Trophoblast cell (in vitro differentiated cells and primary cell): ENCODE measurements around the gene ANKLE1.
A peak's percentile ranks its signal among the peaks of the same experiment; 100 is the strongest.

Experiments
- DNase-seq, 2 donors: peaks; one replicate each; pipeline ENCODE4 v3.0.0-alpha.2; 2016
- H2AFZ ChIP-seq: 2 replicates; pipeline ENCODE4 v1.6.1; 2013; ENCODE audit warnings: low read length, moderate library complexity, mild to moderate bottlenecking; ENCODE audit not compliant: insufficient read depth, poor library complexity
- H2AK5ac ChIP-seq: 2 replicates; pipeline ENCODE4 v1.6.1; 2013; ENCODE audit warnings: mild to moderate bottlenecking, low read length
- H2BK120ac ChIP-seq: 2 replicates; pipeline ENCODE4 v1.6.1; 2013; ENCODE audit warnings: low read length, mild to moderate bottlenecking, moderate library complexity; ENCODE audit not compliant: insufficient read depth, poor library complexity
- H2BK12ac ChIP-seq: 2 replicates; pipeline ENCODE4 v1.6.1; 2013; ENCODE audit warnings: mild to moderate bottlenecking, low read length, moderate library complexity
- H2BK5ac ChIP-seq: 2 replicates; pipeline ENCODE4 v1.6.1; 2013; ENCODE audit warnings: low read length, low read depth, moderate library complexity, mild to moderate bottlenecking; ENCODE audit not compliant: poor library complexity
- H3K14ac ChIP-seq: 2 replicates; pipeline ENCODE4 v1.6.1; 2013; ENCODE audit warnings: mild to moderate bottlenecking, low read length
- H3K18ac ChIP-seq: 2 replicates; pipeline ENCODE4 v1.6.1; 2013; ENCODE audit warnings: mild to moderate bottlenecking, low read length
- H3K23ac ChIP-seq: 2 replicates; pipeline ENCODE4 v1.6.1; 2013; ENCODE audit warnings: low read length
- H3K27ac ChIP-seq: 2 replicates; pipeline ENCODE4 v1.5.1; 2013; ENCODE audit warnings: low read depth, mild to moderate bottlenecking, inconsistent platforms, low read length, moderate library complexity
- H3K27me3 ChIP-seq: 2 replicates; pipeline ENCODE4 v1.6.1; 2013; ENCODE audit warnings: inconsistent platforms, mild to moderate bottlenecking, low read length, moderate library complexity; ENCODE audit not compliant: insufficient read depth
- H3K36me3 ChIP-seq, 2 experiments: 1 replicate in 1 of 2; 2 replicates in 1 of 2; pipeline ENCODE4 v1.6.1; 2013; ENCODE audit warnings: low read length in 2 of 2, mild to moderate bottlenecking in 2 of 2, moderate library complexity in 1 of 2; ENCODE audit not compliant: insufficient read depth in 2 of 2, control insufficient read depth in 1 of 2
- H3K4ac ChIP-seq: 2 replicates; pipeline ENCODE4 v1.6.1; 2013; ENCODE audit warnings: low read depth, mild to moderate bottlenecking, low read length, moderate library complexity
- H3K4me1 ChIP-seq, 2 experiments: 1 replicate in 1 of 2; 2 replicates in 1 of 2; pipeline ENCODE4 v1.6.1; 2013; ENCODE audit warnings: low read length in 2 of 2, mild to moderate bottlenecking in 2 of 2, moderate library complexity in 1 of 2; ENCODE audit not compliant: insufficient read depth in 2 of 2, control insufficient read depth in 1 of 2
- H3K4me2 ChIP-seq: 2 replicates; pipeline ENCODE4 v1.6.1; 2013; ENCODE audit warnings: inconsistent platforms, mild to moderate bottlenecking, low read length, moderate library complexity
- H3K4me3 ChIP-seq: 2 replicates; pipeline ENCODE4 v1.5.1; 2013; ENCODE audit warnings: mild to moderate bottlenecking, low read depth, low read length, inconsistent platforms
- H3K79me1 ChIP-seq: one replicate; pipeline ENCODE4 v1.6.1; 2013; ENCODE audit warnings: low read length
- H3K79me2 ChIP-seq: 2 replicates; pipeline ENCODE4 v1.6.1; 2013; ENCODE audit warnings: low read length, mild to moderate bottlenecking; ENCODE audit not compliant: control insufficient read depth, insufficient read depth, poor library complexity
- H3K9ac ChIP-seq: 2 replicates; pipeline ENCODE4 v1.6.1; 2013; ENCODE audit warnings: mild to moderate bottlenecking, low read length
- H3K9me3 ChIP-seq: 2 replicates; pipeline ENCODE4 v1.6.1; 2013; ENCODE audit warnings: low read depth, mild to moderate bottlenecking, control low read depth, inconsistent platforms, low read length; ENCODE audit not compliant: insufficient read depth
- H4K12ac ChIP-seq: 2 replicates; pipeline ENCODE4 v1.6.1; 2013; ENCODE audit warnings: low read depth, mild to moderate bottlenecking, low read length, moderate library complexity
- H4K8ac ChIP-seq: 2 replicates; pipeline ENCODE4 v1.6.1; 2013; ENCODE audit warnings: low read depth, mild to moderate bottlenecking, low read length, moderate library complexity
- H4K91ac ChIP-seq: one replicate; pipeline ENCODE4 v1.6.1; 2013; ENCODE audit warnings: low read depth, mild to moderate bottlenecking, low read length, moderate library complexity
- WGBS: extraction: QIAGEN DNeasy Blood & Tissue Kit; methylation state at CpG from one replicate; pipeline ENCODE4 v1.1.7; 2013; ENCODE audit warnings: missing lambda C conversion rate; ENCODE audit not compliant: insufficient read length, insufficient coverage; ENCODE audit errors: extremely low coverage; 5-methylcytosine and 5-hydroxymethylcytosine counted together

ANKLE1 gene

GRCh38 chr19:17246681-17247425 lies 34.8 kb upstream of the ANKLE1 start:
- Histone ChIP-seq H3K27ac (peak overlapping the region; percentile 100), H4K91ac (peak overlapping the region; percentile 97), H3K27me3 (no peaks in the 10 kb centered on the region), H3K14ac (peak overlapping the region; percentile 96), H3K4me3 (no peak overlapping the region), H2BK5ac (peak overlapping the region; percentile 89), H4K8ac (peak overlapping the region; percentile 77), H3K4me1 (peaks cover 38 to 45% of the 10 kb centered on the region in 2 experiments), H3K9ac (no peak overlapping the region), H3K23ac (no peak overlapping the region), H3K4me2 (peak overlapping the region; percentile 89), H2AFZ (peak overlapping the region; percentile 4), H3K79me2 (peaks cover 49% of the 10 kb centered on the region), H3K4ac (peak overlapping the region; percentile 84), H3K18ac (peak overlapping the region; percentile 91), H2BK120ac (peak overlapping the region; percentile 85), H3K36me3 (no peaks in the 10 kb centered on the region), H3K79me1 (peaks cover 68% of the 10 kb centered on the region), H4K12ac (peak overlapping the region; percentile 75), H2AK5ac (peak overlapping the region; percentile 88), H2BK12ac (peak overlapping the region; percentile 94), H3K9me3 (peaks cover 5% of the 10 kb centered on the region)
- no CpG with 5 or more reads among the region's 21 CpGs for whole genome bisulfite sequencing
- DNase-seq = peak; percentile 48 to 66

- Histone ChIP-seq H3K79me1 (peaks cover 63% of the 10 kb centered on the region), H4K12ac (peak overlapping the region; percentile 20), H2AFZ (peak overlapping the region; percentile 8), H2BK12ac (peak overlapping the region; percentile 94), H3K23ac (no peak overlapping the region), H3K4me1 (peaks cover 29 to 34% of the 10 kb centered on the region in 2 experiments), H4K8ac (peak overlapping the region; percentile 77), H3K27ac (peak overlapping the region; percentile 100), H2BK5ac (peak overlapping the region; percentile 89), H3K36me3 (no peaks in the 10 kb centered on the region), H3K14ac (peak overlapping the region; percentile 96), H3K18ac (peak overlapping the region; percentile 79), H3K4me2 (peak overlapping the region; percentile 23), H3K79me2 (peaks cover 39% of the 10 kb centered on the region), H3K9ac (no peak overlapping the region), H2AK5ac (peak overlapping the region; percentile 70), H2BK120ac (peak overlapping the region; percentile 85), H3K9me3 (peaks cover 5% of the 10 kb centered on the region), H3K4ac (peak overlapping the region; percentile 84), H3K4me3 (no peak overlapping the region), H4K91ac (peak overlapping the region; percentile 97), H3K27me3 (no peaks in the 10 kb centered on the region)
- no CpG with 5 or more reads among the region's 21 CpGs for WGBS
- DNase-seq = peak; percentile 55 to 60
Observed at GRCh38 chr19:17248011-17248776, 33.5 kb upstream of the ANKLE1 start.

GRCh38 chr19:17249887-17250548 lies 31.7 kb upstream of the ANKLE1 start:
- Histone ChIP-seq H3K9ac (no peak overlapping the region), H2BK120ac (peak overlapping the region; percentile 93), H3K14ac (peak overlapping the region; percentile 89), H3K27ac (peak overlapping the region; percentile 49), H4K91ac (peak overlapping the region; percentile 97), H3K4ac (peak overlapping the region; percentile 43), H2BK5ac (peak overlapping the region; percentile 94), H4K8ac (peak overlapping the region; percentile 50), H2AK5ac (peak overlapping the region; percentile 44), H3K23ac (no peak overlapping the region), H3K27me3 (no peaks in the 10 kb centered on the region), H4K12ac (peak overlapping the region; percentile 54), H2AFZ (peak overlapping the region; percentile 3), H2BK12ac (peak overlapping the region; percentile 83), H3K18ac (peak overlapping the region; percentile 39), H3K36me3 (no peaks in the 10 kb centered on the region), H3K4me2 (no peak overlapping the region), H3K9me3 (no peaks in the 10 kb centered on the region), H3K79me1 (peaks cover 45% of the 10 kb centered on the region), H3K4me1 (peaks cover 29 to 36% of the 10 kb centered on the region in 2 experiments), H3K4me3 (no peak overlapping the region), H3K79me2 (peaks cover 21% of the 10 kb centered on the region)
- no CpG with 5 or more reads among the region's 15 CpGs for WGBS
- no peak for DNase-seq

- peak overlapping the region; percentile 37 for H3K14ac ChIP-seq
- no peak overlapping the region for H3K23ac ChIP-seq
- no peak overlapping the region for H3K18ac ChIP-seq
- H3K4me3 ChIP-seq = no peak overlapping the region
- H2AK5ac ChIP-seq = peak overlapping the region; percentile 64
- no peak overlapping the region for H4K12ac ChIP-seq
- H4K8ac ChIP-seq = no peak overlapping the region
- H3K4me1 ChIP-seq = peaks cover 7 to 15% of the 10 kb centered on the region in 2 experiments
- no peak overlapping the region for H3K9ac ChIP-seq
- peak overlapping the region; percentile 71 for H2BK12ac ChIP-seq
- no peak for DNase-seq
- H3K4ac ChIP-seq = no peak overlapping the region
- H4K91ac ChIP-seq = no peak overlapping the region
- peaks cover 8 to 9% of the 10 kb centered on the region in 2 experiments for H3K36me3 ChIP-seq
- no CpG with 5 or more reads among the region's 10 CpGs for WGBS
- peak overlapping the region; percentile 20 for H2BK120ac ChIP-seq
- no peak overlapping the region for H2AFZ ChIP-seq
- no peaks in the 10 kb centered on the region for H3K27me3 ChIP-seq
- peaks cover 7% of the 10 kb centered on the region for H3K9me3 ChIP-seq
- peaks cover 2% of the 10 kb centered on the region for H3K79me2 ChIP-seq
- no peak overlapping the region for H2BK5ac ChIP-seq
- H3K27ac ChIP-seq = no peak overlapping the region
- H3K79me1 ChIP-seq = peaks cover 14% of the 10 kb centered on the region
- no peak overlapping the region for H3K4me2 ChIP-seq
Observed at GRCh38 chr19:17254636-17255035, 27.1 kb upstream of the ANKLE1 start.
